ENCODE data around the gene EBNA1BP2.
"Not testable (repeated sequence)": the region's sequence is repeated elsewhere in the genome, so short reads cannot be mapped to it uniquely, and the experiment has no call there.

Gene EBNA1BP2, protein sequence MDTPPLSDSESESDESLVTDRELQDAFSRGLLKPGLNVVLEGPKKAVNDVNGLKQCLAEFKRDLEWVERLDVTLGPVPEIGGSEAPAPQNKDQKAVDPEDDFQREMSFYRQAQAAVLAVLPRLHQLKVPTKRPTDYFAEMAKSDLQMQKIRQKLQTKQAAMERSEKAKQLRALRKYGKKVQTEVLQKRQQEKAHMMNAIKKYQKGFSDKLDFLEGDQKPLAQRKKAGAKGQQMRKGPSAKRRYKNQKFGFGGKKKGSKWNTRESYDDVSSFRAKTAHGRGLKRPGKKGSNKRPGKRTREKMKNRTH

DNA sequence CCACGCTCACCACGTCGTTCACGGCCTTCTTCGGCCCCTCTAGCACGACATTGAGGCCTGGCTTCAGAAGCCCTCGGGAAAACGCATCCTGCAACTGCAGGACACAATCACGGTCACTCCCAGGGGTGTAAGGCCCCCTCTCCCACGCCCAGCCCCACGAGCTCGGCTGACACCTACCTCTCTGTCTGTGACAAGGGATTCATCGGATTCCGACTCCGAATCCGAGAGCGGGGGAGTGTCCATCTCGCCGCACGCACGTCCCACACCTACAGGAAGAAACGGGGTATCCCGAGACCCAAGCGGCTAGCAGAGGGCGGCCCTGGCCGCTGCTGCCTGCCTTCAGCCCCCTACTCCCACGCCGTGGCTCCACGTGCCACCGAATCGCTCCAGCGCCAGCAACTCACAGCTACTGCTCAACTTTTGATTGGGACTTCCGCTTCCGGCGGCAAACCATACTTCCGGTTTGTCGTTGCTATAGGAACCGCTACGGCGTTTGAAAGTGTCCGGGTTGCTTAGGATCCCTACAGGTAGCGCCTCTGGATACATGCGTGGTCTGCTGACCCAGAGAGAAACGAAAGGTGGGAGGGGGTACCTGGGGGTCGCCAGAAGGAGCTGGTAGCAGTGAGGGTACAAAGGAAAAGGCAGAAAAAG is at the start of gene EBNA1BP2, which contains the start of gene CFAP57:
Gene EBNA1BP2, minus strand, starts transcription at position 415 of the 651 bp plus-strand sequence. Its CDS starts 172 bp downstream, at position 243.
Gene CFAP57, plus strand, starts transcription at position 455 of the 651 bp plus-strand sequence. CDS start 424 bp downstream, outside the sequence.
- peak; percentile 95 for DNase-seq

DNA sequence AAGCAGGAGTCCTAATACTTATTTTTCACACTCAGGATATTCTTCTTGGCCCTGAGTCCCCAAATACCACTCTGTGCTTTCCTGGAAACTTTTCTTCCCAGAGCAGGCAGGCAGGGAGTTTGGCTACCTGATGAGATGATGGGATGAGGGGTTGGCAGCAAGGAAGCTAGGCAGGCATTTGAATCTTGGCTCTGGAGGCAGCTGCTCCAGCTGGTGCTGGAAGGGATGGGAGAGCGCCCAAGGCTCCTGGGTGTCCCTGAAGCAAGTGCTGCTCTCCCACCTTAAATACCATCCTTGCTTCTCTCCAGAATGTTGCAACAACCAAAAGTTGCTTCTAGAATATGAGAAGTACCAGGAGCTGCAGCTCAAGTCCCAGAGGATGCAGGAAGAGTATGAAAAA is 49.7 kb upstream of the EBNA1BP2 start:
- no peak for DNase-seq

DNA sequence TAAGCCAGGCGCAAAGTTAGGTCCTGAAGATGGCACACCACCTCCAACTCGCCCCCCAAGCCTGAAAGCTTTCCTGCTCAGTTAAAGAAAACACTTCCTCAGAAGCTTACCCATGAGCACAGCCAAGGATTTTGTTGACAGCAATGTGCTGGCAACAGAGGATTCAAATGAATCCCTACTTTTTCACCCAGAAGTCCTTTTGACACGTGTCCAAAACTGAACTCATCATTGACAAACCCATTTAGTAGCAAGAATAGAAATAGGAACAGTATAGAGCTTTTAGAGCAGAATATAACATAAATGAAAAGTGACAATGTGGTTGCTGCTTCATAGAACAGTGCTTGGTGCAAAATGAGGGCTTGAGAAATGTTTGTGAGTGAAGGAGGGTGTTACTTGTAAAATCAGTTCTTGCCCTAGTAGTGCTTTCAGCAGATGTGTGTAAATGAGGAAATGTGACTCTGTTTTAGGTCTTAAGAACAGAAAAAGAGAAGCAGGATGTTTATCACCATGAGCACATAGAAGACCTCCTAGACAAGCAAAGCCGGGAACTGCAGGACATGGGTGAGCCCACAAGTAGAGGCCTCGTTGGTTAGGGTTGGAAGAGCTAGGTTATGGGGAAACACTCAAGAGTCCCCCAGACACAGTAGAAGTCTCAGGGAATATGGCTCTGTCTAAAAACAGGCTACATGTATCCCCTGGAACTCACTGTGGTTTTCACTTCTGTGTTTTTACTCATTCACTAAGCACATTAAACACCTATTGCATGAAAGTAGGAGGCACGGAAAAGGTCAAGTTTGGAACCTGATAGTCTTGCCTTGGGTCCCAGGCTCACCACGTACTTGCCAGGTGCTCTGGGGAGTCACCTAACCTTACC is 49.1 kb upstream of the EBNA1BP2 start:
- no peak for DNase-seq

DNA sequence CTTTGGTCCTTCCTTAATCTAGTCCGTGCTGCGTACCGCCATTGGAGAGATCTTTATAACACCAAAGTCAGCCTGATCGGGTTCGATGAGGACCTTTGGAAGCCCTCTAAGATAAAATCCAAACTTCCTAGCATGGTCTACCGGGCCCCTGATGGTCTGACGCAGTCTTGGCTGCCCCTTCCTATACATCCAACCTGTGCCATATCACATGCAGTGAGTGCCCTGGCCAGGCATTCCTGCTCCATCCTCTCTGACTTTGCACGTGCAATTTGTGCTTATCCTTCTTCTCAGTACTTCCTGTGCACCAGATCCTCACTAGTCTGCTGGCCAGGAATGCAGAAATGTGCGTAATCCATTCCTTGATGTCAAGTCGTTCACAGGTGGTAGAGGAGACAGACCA is 45.7 kb upstream of the EBNA1BP2 start:
- no peak for DNase-seq

DNA sequence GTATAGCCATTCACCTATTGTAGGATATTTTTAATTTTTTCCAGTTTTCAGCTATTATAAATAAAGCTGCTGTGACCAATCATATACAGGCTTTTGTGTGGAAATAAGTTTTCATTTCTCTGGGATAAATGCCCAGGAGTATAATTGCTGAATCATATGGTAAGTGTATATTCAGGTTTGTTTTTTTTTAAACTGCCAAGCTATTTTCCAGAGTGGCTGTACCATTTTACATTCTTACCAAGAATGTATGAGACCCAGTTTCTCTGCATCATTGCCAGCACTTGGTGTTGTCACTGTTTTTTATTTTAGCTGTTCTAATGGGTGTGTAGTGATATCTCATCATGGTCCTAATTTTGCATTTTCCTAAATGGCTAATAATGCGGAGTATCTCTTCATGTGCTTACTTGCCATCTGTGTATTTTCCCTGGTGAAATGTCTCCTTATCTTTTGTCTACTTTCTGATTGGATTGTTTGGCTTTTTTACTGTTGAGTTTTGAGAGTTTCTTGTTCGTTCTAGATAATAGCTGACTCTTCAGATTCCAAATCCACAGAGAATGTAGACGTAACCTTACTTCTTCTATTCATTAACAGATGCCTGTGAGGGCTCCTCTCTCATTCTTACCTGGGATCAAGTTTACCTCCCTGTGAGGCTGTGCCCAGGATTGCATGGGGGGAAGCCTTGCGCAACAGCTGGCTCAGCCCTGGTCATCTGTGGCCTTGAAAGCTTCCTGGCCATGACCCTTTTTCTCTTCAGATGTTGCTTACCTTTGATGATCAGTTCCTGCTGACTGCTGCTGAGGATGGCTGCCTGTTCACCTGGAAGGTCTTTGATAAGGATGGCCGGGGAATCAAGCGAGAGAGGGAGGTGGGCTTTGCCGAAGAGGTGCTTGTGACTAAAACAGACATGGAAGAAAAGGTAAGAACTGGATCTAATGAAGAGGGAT is 42.7 kb upstream of the EBNA1BP2 start:
- no peak for DNase-seq

DNA sequence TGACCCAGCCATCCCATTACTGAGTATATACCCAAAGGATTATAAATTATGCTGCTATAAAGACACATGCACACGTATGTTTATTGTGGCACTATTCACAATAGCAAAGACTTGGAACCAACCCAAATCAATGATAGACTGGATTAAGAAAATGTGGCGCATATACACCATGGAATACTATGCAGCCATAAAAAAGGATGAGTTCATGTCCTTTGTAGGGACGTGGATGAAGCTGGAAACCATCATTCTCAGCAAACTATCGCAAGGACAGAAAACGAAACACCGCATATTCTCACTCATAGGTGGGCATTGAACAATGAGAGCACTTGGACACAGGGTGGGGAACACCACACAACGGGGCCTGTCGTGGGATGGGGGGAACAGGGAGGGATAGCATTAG is 36.2 kb upstream of the EBNA1BP2 start:
- not testable (repeated sequence) for DNase-seq

DNA sequence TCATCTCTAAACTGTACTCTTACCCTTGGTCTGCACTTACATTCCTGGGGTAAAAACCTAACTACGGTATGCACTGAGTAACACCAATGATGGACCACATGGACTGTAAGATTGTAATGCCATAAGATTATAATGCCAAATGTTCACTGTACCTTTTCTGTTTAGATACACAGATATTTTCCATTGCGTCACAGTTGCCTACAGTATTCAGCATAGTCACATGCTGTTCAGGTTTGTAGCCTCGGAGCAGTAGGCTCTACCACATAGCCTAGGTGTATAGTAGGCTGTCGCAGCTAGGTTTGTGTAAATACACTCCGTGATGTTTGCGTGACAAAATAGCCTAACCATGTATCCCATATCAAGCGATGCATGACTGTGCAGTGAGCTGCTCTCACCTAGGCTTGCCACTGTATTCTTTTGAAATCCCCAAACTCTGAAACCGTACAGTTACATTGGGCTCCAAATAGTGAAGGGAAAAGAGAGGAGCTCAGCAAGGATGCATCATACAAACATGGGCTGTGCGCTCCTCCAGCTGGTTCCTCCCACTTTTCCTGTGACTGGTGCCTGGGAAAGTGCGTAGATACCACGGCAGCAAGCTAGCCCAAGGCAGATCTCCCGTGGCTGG is 35.3 kb upstream of the EBNA1BP2 start:
- no peak for DNase-seq

DNA sequence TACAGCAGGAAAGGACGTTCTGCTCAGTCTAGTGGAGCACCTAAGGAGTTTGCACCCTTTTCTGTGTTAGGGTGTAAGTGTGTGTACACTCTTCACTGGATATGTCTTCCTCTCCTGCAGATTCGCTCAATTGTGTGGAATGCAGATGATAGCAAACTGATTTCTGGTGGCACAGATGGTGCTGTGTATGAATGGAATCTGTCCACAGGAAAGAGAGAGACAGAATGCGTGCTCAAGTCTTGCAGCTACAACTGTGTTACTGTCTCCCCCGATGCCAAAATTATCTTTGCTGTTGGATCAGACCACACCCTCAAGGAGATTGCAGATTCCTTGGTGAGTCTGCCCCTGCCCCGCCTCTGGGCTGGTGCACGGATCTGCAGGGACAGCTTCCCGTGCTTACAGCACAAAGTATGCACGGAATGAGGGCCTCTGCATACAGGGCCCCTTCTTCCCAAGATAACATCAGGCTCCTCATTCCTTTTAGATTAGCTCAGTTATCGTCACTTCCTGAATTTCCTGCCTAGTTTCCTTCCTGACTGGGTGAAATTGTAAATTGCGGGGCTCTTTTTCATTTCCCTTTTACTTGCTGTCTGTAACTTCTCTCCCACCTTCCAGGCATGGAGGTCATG is 34.6 kb upstream of the EBNA1BP2 start:
- DNase-seq, result no peak

DNA sequence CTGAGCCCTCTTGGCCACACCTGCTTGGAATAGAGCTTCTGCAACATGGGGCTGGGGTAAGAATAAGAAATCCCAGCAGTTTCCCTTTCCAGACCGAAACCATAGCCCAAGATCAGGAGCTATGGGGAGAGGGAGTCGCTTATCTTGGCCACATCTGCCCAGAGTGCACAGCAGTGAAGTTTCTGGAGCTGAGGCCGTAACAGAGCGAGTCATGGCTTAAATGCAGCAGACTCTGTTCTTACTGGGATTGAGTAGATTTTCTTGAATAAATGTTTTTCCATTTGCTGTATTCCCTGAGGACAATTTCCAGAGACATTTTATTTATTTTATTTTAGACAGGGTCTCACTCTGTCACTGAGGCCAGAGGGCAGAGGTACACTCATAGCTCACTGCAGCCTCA is 33.6 kb upstream of the EBNA1BP2 start:
- no peak for DNase-seq

DNA sequence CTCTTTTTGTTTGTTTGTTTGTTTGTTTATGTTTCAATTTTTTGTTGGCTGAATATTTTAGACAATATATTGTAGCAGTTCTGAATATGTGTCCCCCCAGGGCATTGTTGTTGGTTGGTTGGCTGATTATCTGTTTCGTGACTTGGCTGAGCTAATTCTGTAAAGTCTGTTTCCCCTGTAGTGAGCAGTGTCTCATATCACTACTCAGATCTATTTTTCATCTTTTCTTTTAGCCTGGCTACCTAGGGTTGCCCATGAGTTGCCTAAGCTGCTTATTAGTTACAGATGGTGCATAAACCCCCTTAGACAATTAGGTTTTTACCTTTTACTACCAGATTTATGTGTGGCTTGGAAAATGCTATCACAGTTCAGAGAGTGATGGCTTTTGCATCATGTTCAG is 32.3 kb upstream of the EBNA1BP2 start:
- no peak for DNase-seq

DNA sequence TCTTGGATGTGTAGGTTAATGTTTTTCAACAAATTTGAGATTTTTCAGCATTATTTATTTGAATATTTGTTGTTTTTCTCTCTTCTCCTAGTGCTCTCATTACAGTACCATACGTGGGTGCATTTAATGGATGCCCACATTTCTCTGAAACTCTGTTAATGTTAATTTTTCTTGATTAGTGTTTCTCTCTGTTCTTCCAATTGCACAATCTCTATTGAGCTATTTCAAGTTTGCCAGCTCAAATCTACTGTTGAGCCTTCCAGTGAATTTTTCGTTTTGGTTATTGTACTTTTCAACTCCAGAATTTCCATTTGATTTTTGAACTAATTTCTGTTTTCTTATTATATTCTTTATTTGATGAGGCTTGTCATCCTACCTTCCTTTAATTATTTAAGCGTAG is 31.8 kb upstream of the EBNA1BP2 start:
- DNase-seq, result no peak

DNA sequence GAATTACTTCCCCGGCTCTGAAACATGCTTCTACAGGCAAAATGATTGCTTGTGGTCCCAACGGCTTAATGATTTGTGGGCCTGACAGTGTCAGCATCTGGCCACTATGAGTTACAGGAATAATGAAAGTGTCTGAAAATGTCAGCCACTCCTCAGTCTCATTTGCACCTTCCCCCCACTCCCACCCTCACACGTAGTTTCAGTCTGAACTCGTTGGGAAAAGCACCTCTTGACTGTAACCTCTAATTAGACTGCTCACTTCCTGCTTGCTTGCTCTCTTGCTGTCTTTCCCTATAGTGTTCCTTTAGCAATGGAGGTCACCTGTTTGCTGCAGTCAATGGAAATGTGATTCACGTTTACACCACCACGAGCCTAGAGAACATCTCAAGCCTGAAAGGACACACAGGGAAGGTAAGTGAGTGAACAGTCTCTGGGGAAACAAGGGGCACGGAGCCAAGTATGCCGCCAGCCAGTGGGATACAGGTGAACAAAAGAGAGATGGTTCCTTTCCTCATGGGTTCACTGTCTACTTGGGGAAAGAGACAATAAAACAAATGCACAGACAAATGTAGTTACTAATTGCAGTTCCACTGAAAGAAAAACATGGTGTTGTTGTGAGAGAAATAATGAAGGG is 27.1 kb upstream of the EBNA1BP2 start:
- no peak for DNase-seq

DNA sequence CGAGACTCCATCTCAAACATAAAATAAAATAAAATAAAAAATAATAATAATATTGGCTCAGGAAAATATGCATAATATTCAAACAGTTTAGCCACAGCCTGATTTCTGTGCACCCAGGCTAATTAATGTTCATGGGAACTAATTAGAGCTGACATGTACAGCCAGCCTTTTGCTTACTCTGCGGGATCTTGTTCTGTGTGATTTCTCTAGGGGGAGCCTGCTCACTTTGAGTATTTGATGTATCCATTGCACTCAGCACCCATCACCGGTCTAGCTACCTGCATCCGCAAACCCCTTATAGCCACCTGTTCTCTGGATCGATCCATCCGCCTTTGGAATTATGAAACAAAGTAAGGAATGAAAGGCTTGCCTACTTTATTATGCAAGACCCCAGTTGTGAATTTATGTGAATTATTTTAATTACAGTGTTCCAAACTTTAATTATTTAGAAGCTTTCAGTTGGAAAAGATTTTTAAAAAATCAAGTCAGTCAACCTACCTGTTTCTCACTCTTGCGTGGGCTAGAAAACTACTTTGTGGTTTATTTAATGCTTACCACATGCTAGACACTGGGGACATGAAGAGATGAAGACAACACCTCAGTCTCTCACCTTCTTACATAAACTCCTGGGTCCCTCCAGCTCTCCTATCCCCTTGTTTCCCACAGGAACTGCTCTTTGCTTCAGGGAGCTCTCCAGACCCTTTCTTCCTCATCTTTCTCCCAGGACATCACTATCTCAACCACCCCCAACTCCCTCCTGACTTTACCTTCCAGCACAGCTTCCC is 25.4 kb upstream of the EBNA1BP2 start:
- DNase-seq, result no peak

DNA sequence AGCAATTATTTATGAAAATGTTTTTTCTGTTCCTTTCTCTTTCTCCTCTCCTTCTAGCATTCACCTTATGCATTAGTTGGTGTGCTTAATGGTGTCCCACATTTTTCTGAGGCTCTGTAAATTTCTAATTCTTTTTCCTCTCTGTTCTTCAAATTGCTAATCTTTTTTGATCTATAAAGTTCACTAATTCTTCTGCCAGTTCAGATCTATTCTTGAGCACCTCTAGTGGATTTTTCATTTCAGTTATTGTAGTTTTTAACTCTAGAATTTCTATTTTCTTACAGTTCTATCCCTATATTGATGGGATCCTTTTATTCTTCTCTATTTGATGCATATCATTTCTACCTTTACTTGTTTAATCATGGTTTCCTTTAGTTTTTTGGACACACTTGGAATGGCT is 22.4 kb upstream of the EBNA1BP2 start:
- no peak for DNase-seq

DNA sequence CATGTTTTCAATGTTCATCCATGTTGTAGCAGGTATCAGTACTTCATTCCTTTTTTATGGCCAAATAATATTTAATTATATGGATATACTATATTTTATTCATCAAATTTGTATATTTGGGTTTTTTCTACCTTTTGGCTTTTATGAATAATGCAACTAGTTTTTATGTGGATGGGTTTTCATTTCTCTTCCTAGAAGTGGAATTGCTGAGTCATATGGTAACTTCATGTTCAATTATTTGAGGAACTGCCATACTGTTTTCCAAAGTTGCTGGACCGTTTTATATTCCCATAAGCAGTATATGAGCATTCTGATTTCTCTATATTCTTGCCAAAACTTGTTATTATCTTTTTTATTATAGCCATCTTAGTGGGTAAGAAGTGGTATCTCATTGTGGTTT is 16.0 kb upstream of the EBNA1BP2 start:
- no peak for DNase-seq

DNA sequence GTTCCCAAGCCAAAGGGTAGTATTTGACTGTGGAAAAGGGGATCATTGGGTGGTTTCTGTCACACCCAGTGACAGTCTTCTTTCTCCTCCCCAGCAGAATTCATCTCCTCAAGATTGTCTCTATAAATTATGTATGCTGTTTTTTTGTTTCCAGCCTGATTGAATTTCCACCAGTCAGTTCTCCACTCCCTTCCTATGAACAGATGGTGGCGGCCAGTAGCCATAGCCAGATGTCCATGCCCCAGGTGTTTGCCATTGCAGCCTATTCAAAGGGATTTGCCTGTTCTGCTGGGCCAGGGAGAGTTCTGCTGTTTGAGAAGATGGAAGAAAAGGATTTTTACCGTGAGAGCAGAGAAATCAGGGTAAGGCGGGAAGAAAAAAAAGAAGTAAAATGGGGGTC is 12.9 kb upstream of the EBNA1BP2 start:
- no peak for DNase-seq

DNA sequence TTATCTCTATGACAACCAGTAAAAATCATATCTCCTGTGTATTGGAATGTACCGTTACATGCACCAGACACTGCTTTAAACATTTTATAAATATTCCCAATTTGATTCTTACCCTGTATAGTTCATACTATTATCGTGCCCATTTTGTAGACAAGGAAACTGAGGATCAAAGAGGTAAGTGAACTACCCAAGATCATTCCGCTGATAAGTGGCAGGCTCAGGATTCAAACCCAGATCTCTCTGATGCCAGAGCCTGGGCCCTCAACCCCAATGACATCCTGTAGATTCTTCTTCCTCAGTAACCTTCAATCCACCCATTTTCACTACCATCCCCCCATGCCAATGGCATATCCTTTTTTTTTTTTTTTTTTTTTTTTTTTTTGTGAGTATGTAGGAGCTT is 12.3 kb upstream of the EBNA1BP2 start:
- DNase-seq, result no peak

DNA sequence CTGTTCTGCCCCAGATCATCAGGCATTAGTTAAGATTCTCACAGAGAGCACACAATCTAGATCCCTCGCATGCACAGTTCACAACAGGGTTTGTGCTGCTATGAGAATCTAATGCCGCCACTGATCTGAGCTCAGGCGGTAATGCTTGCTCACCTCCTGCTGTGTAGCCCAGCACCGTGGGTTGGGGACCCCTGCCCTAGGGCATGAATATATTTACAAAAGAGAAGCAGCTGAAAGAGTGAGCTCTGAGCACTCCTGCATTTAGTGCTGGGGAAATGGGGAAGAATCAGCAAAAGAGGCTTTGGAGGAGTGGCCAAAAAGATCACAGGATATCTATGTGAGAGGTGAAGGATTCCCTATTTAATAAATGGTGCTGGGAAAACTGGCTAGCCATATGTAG is 5.6 kb upstream of the EBNA1BP2 start:
- DNase-seq, result no peak

DNA sequence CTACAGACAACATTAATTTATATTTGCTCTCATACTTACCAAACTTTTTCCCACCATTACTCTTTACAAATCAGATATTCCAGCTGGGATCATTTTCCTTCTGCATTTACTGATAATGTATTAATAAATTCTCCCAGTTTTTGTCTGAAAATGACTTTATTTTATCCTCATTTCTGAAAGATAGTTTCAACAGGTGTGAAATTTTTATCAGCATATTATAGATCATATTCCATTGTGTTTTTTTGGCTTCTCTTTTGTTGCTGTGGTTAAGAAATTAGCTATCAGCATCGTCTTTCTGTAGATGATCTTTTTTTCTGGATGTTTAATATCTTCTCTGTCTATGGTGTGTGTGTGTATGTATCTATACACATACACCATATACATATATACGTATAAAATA is 2.8 kb upstream of the EBNA1BP2 start:
- no peak for DNase-seq

DNA sequence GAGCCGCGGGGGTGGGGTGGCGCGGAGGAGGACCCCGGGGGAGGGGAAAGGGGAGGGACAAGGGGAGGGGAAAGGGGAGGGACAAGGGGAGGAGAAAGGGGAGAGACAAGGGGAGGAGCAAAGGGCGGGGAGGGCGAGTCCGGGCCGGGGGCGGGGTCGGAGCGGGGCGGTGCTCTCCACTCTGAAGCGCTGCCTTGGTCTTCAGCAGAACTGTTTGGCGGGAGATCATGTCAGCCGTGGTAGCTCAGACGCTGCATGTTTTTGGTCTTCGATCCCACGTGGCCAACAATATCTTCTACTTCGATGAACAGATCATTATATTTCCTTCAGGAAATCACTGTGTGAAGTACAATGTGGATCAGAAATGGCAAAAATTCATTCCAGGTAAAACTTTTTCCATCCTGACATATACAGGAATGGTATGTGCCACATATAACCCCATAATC is 460 bp upstream of the EBNA1BP2 start:
- peak; percentile 88 to 93 for DNase-seq
